ENCODE measurements around the gene DEGS1. TPM values are rescaled to one million over a fixed set of nuclear protein-coding genes. Genes with fewer than 3 reads are reported as not detected.

Gene DEGS1
- total RNA-seq, 4 donors from 2014 or later, result 19.1 to 32.9 (median 22.6) TPM

GRCh38 chr1:224160171-224160682 lies 22.8 kb upstream of the DEGS1 start:
- in situ Hi-C loops (cut with MboI; ENCODE audit: low pct_ligation_motif_present in 1 of 4, low pct_unique_long_range_greater_than_20kb in 1 of 4, low sequenced_read_pairs in 3 of 4) (no loop called here), intact Hi-C loops (cut with DNase I; ENCODE audit: low total_unique reads) (no loop called here)
- Histone ChIP-seq H3K4me1 (no peaks in the 10 kb centered on the region), H3K36me3 (peaks cover 0 to 28% (median 13%) of the 10 kb centered on the region in 4 donors), H3K27ac (no peak overlapping the region), H3K27me3 (no peaks in the 10 kb centered on the region), H3K4me3 (no peak overlapping the region), H3K9me3 (no peaks in the 10 kb centered on the region)
- TF ChIP-seq POLR2AphosphoS5 (IDR thresholded peaks at IDR 0.05) (no peak), EP300 (IDR thresholded peaks at IDR 0.05; ENCODE audit: low read depth) (no peak), POLR2A (IDR thresholded peaks at IDR 0.05) (no peak)
- TF ChIP-seq, protein P1, sequence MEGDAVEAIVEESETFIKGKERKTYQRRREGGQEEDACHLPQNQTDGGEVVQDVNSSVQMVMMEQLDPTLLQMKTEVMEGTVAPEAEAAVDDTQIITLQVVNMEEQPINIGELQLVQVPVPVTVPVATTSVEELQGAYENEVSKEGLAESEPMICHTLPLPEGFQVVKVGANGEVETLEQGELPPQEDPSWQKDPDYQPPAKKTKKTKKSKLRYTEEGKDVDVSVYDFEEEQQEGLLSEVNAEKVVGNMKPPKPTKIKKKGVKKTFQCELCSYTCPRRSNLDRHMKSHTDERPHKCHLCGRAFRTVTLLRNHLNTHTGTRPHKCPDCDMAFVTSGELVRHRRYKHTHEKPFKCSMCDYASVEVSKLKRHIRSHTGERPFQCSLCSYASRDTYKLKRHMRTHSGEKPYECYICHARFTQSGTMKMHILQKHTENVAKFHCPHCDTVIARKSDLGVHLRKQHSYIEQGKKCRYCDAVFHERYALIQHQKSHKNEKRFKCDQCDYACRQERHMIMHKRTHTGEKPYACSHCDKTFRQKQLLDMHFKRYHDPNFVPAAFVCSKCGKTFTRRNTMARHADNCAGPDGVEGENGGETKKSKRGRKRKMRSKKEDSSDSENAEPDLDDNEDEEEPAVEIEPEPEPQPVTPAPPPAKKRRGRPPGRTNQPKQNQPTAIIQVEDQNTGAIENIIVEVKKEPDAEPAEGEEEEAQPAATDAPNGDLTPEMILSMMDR (IDR thresholded peaks at IDR 0.05), result no peak
- WGBS, 2 donors (ENCODE audit: low coverage in 1 of 2), result 93 to 95% methylated on average over 9 of the region's 9 CpGs
- DNase-seq, result no peak

DNA sequence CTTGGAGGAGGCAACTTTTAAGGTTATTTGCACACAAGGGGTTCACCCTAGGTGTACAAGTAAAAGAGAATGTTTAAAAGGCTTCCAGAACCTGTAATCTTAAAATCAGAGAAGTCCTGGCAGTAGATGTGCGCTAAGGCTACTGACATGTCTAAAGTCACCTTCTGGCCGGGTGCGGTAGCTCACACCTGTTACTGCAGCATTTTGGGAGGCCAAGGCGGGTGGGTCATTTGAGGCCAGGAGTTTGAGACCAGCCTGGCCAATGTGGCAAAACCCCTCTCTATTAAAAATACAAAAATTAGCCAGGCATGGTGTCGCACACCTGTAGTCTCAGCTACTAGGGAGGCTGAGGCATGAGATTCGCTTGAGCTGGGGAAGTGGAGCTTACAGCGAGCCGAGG lies 20.3 kb upstream of the DEGS1 start:
- in situ Hi-C loops (cut with MboI; ENCODE audit: low pct_ligation_motif_present in 1 of 4, low pct_unique_long_range_greater_than_20kb in 1 of 4, low sequenced_read_pairs in 3 of 4) (no loop called here), intact Hi-C loops (cut with DNase I; ENCODE audit: low total_unique reads) (no loop called here)
- 94 to 96% methylated on average over 7 to 8 of the region's 8 CpGs for WGBS, 2 donors (ENCODE audit: low coverage in 1 of 2)
- Histone ChIP-seq H3K9me3 (no peaks in the 10 kb centered on the region), H3K27ac (no peak overlapping the region), H3K4me1 (no peaks in the 10 kb centered on the region), H3K4me3 (no peak overlapping the region), H3K36me3 (peaks cover 0 to 19% (median 9%) of the 10 kb centered on the region in 4 donors), H3K27me3 (no peaks in the 10 kb centered on the region)
- no peak for DNase-seq
- TF ChIP-seq, protein P1 (IDR thresholded peaks at IDR 0.05), result no peak
- TF ChIP-seq EP300 (IDR thresholded peaks at IDR 0.05; ENCODE audit: low read depth) (no peak), POLR2AphosphoS5 (IDR thresholded peaks at IDR 0.05) (no peak)

DNA sequence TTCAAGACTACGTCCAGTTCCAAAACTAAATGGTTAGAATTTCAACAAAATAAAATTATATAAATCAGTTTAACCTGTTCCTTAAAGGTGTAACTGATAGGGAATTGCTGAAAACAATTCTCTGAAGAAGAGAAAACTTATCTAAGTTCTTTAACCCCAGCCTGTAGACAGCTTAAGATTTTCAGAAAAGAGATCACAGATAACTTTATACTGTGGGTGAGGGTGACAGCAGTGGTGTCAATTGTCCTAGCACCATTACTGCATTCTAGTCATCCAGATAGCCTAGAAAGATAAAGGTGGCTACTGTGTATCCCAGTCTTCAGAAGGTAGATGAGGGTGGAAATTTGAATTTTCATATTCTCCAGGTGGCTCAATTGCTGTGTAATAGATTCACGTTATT lies 19.7 kb upstream of the DEGS1 start:
- in situ Hi-C loops (cut with MboI; ENCODE audit: low pct_ligation_motif_present in 1 of 4, low pct_unique_long_range_greater_than_20kb in 1 of 4, low sequenced_read_pairs in 3 of 4) (no loop called here), intact Hi-C loops (cut with DNase I; ENCODE audit: low total_unique reads) (no loop called here)
- peaks cover 0 to 14% (median 7%) of the 10 kb centered on the region in 4 donors for H3K36me3 ChIP-seq
- DNase-seq, result no peak
- TF ChIP-seq, protein P1 (IDR thresholded peaks at IDR 0.05), result no peak
- TF ChIP-seq POLR2A (IDR thresholded peaks at IDR 0.05), result no peak
- no peak for TF ChIP-seq EP300 (IDR thresholded peaks at IDR 0.05; ENCODE audit: low read depth)
- TF ChIP-seq POLR2AphosphoS5 (IDR thresholded peaks at IDR 0.05), result no peak
- no peaks in the 10 kb centered on the region for H3K27me3 ChIP-seq
- H3K27ac ChIP-seq, result no peak overlapping the region
- H3K4me1 ChIP-seq, result no peaks in the 10 kb centered on the region
- H3K4me3 ChIP-seq, result no peak overlapping the region
- no peaks in the 10 kb centered on the region for H3K9me3 ChIP-seq
- WGBS, 2 donors (ENCODE audit: low coverage in 1 of 2), result 57 to 89% methylated on average over 2 of the region's 2 CpGs

DNA sequence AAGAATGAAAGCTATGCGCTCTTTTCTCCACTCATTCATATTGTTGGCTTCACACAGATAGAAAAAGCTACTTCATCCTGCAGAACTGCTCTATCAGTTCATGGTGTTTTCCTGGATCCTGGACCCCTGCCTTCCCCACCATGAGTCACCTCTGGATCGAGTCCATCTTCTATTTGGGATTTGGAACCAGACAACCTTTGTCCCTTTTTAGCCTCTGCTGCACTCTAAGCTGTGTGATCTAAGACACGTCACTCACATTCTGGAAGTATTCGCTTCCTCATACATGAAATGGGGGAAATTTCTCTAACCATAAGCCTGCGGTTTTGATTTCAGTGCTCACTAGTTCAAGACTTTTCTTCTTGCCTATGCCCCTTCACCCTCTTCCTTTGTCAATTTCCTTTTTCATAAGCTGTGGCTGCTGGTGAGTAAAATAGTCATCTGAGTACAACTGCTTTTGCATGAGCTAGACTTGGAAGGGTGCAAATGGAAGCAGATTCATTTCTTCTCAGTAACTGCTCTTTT lies 14.1 kb upstream of the DEGS1 start:
- no peak for TF ChIP-seq POLR2A (IDR thresholded peaks at IDR 0.05)
- peak in 1 of 3 donors; percentile 20 for TF ChIP-seq POLR2AphosphoS5 (IDR thresholded peaks at IDR 0.05)
- Histone ChIP-seq H3K27me3 (no peaks in the 10 kb centered on the region), H3K4me3 (no peak overlapping the region), H3K9me3 (no peaks in the 10 kb centered on the region), H3K27ac (peak overlapping the region; percentile 11 to 64 (median 45)), H3K36me3 (no peaks in the 10 kb centered on the region), H3K4me1 (peaks cover 0 to 16% (median 4%) of the 10 kb centered on the region in 4 donors)
- WGBS, 2 donors (ENCODE audit: low coverage in 1 of 2), result 32 to 44% methylated on average over 5 of the region's 5 CpGs
- no peak for DNase-seq
- intact Hi-C loops (cut with DNase I; ENCODE audit: low total_unique reads), result no loop called here
- in situ Hi-C loops (cut with MboI; ENCODE audit: low pct_ligation_motif_present in 1 of 4, low pct_unique_long_range_greater_than_20kb in 1 of 4, low sequenced_read_pairs in 3 of 4), result no loop called here
